Glutamatergic neuron (in vitro differentiated cells): ENCODE results near the gene C9orf57. TPM values are rescaled to one million over a fixed set of nuclear protein-coding genes. Genes with fewer than 3 reads are reported as not detected.

Experiments
- DNase-seq: peaks from one replicate; pipeline ENCODE4 v3.0.0; 2022
- H3K27ac Mint-ChIP-seq: one replicate; pipeline ENCODE4 v1.8.0; 2020; ENCODE audit warnings: mild to moderate bottlenecking, mixed read lengths, inconsistent platforms; ENCODE audit not compliant: unreplicated experiment
- H3K27me3 Mint-ChIP-seq: one replicate; pipeline ENCODE4 v1.8.0; 2020; ENCODE audit warnings: mild to moderate bottlenecking, moderate library complexity, mixed read lengths, inconsistent platforms; ENCODE audit not compliant: unreplicated experiment
- H3K36me3 Mint-ChIP-seq: one replicate; pipeline ENCODE4 v1.8.0; 2020; ENCODE audit warnings: mild to moderate bottlenecking, mixed read lengths, inconsistent platforms; ENCODE audit not compliant: unreplicated experiment
- H3K4me1 Mint-ChIP-seq: one replicate; pipeline ENCODE4 v1.8.0; 2020; ENCODE audit warnings: mild to moderate bottlenecking, low read depth, mixed read lengths, inconsistent platforms; ENCODE audit not compliant: unreplicated experiment
- H3K4me3 Mint-ChIP-seq: one replicate; pipeline ENCODE4 v1.8.0; 2020; ENCODE audit warnings: mild to moderate bottlenecking, mixed read lengths, inconsistent platforms; ENCODE audit not compliant: unreplicated experiment
- H3K9me3 Mint-ChIP-seq: one replicate; pipeline ENCODE4 v1.8.0; 2020; ENCODE audit warnings: mild to moderate bottlenecking, moderate library complexity, mixed read lengths, inconsistent platforms; ENCODE audit not compliant: unreplicated experiment
- CTCF ChIP-seq: fragments of 200-600 bp; sonication (generic); IDR thresholded peaks from one replicate; pipeline ENCODE4 v1.5.0; 2021; ENCODE audit not compliant: partially characterized antibody, unreplicated experiment
- total RNA-seq: library from RNA; stranded (reverse); fragmentation: NEBNext Ultra II Directional; extraction: Animal tissue kit (Norgen Biotek cat#: 25700); gene quantifications from one replicate; pipeline ENCODE4 v1.2.1, GENCODE V29; 2021; ENCODE audit not compliant: unreplicated experiment

The C9orf57 gene
- total RNA-seq, 1 donor from 2014 or later = not detected

- Mint-ChIP-seq H3K27ac (no peak overlapping the region), H3K4me1 (no peaks in the 10 kb centered on the region), H3K27me3 (no peaks in the 10 kb centered on the region), H3K9me3 (no peaks in the 10 kb centered on the region), H3K36me3 (no peaks in the 10 kb centered on the region), H3K4me3 (no peak overlapping the region)
- DNase-seq = no peak
- TF ChIP-seq CTCF = no peak
Measured at GRCh38 chr9:72030767-72031166, 29.6 kb downstream of the C9orf57 start.

- Mint-ChIP-seq H3K36me3 (no peaks in the 10 kb centered on the region), H3K4me3 (no peak overlapping the region), H3K9me3 (no peaks in the 10 kb centered on the region), H3K27ac (no peak overlapping the region), H3K4me1 (no peaks in the 10 kb centered on the region), H3K27me3 (no peaks in the 10 kb centered on the region)
- DNase-seq = no peak
- TF ChIP-seq CTCF = no peak
Measured at GRCh38 chr9:72029986-72030385, 30.4 kb downstream of the C9orf57 start.

- H3K9me3 Mint-ChIP-seq = no peaks in the 10 kb centered on the region
- TF ChIP-seq CTCF = no peak
- no peaks in the 10 kb centered on the region for H3K36me3 Mint-ChIP-seq
- DNase-seq = no peak
- H3K4me3 Mint-ChIP-seq = no peak overlapping the region
- H3K27me3 Mint-ChIP-seq = no peaks in the 10 kb centered on the region
- no peaks in the 10 kb centered on the region for H3K4me1 Mint-ChIP-seq
- H3K27ac Mint-ChIP-seq = no peak overlapping the region
Measured at GRCh38 chr9:72025906-72026305, 34.5 kb downstream of the C9orf57 start.

GRCh38 chr9:72023596-72023995 is 36.8 kb downstream of the C9orf57 start:
- no peaks in the 10 kb centered on the region for H3K36me3 Mint-ChIP-seq
- H3K4me1 Mint-ChIP-seq = no peaks in the 10 kb centered on the region
- no peak overlapping the region for H3K27ac Mint-ChIP-seq
- no peak for DNase-seq
- no peaks in the 10 kb centered on the region for H3K27me3 Mint-ChIP-seq
- H3K4me3 Mint-ChIP-seq = no peak overlapping the region
- no peaks in the 10 kb centered on the region for H3K9me3 Mint-ChIP-seq
- no peak for TF ChIP-seq CTCF

GRCh38 chr9:72022841-72023240 is 37.6 kb downstream of the C9orf57 start:
- DNase-seq = no peak
- H3K27me3 Mint-ChIP-seq = no peaks in the 10 kb centered on the region
- TF ChIP-seq CTCF = no peak
- no peaks in the 10 kb centered on the region for H3K4me1 Mint-ChIP-seq
- no peaks in the 10 kb centered on the region for H3K36me3 Mint-ChIP-seq
- no peak overlapping the region for H3K4me3 Mint-ChIP-seq
- no peak overlapping the region for H3K27ac Mint-ChIP-seq
- H3K9me3 Mint-ChIP-seq = no peaks in the 10 kb centered on the region
